ENCODE measurements around the gene TRAF5.

- TF ChIP-seq CTBP1 (IDR thresholded peaks at IDR 0.05; ENCODE audit: borderline replicate concordance) (no peak), ARNT (IDR thresholded peaks at IDR 0.05) (no peak), FOXK2 (IDR thresholded peaks at IDR 0.05) (no peak), SUZ12 (IDR thresholded peaks at IDR 0.05) (no peak), PKNOX1 (IDR thresholded peaks at IDR 0.05) (no peak), NFRKB (IDR thresholded peaks at IDR 0.05) (no peak), SP1 (IDR thresholded peaks at IDR 0.05) (no peak), TARDBP (IDR thresholded peaks at IDR 0.05) (no peak), FOXM1 (IDR thresholded peaks at IDR 0.05; ENCODE audit: borderline replicate concordance) (no peak)
Observed at GRCh38 chr1:211285196-211285595, 41.4 kb upstream of the TRAF5 start.

All from HEK293T (cell line).